Measurements from ENCODE around the gene PLAGL2. TPM values are rescaled to one million over a fixed set of nuclear protein-coding genes. Genes with fewer than 3 reads are reported as not detected.
A peak's percentile ranks its signal among the peaks of the same experiment; 100 is the strongest.
"Not testable (repeated sequence)": the region's sequence is repeated elsewhere in the genome, so short reads cannot be mapped to it uniquely, and the experiment has no call there.

PLAGL2 gene
- total and polyA plus RNA-seq, 2 of the 8 experiments (the other 6 are each of a cell fraction or from before 2014, with no cell fraction given), result 20.6 to 25.4 TPM

DNA sequence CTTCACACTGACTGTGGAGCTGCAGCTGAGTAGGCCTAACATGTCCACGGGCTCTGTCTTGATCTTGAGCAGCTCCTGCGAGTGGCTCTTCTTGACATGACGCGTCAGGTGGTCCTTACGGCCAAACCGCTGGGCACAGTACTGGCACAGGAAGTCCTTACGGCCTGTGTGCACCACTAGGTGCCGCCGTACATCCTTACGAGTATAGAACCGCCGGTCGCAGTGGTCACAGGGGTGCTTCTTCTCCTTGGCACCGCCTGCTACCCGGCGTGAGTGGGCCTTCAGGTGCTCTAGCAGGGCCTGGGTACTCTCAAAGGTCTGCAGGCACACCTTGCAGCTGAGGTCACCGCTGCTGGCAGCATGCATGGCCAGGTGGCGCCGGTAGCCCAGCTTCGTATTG is 10.4 kb downstream of the PLAGL2 start:
- CTCF ChIA-PET (ENCODE audit: partially characterized antibody), result not testable (repeated sequence)
- POLR2A ChIA-PET (ENCODE audit: partially characterized antibody), result interaction anchor here (1.5 kb wide), 1 partner anchor 10 kb away, joined by 3 read pairs; no protein-coding TSS in a partner anchor
- peaks cover 14 to 18% of the 10 kb centered on the region in 2 experiments for H4K20me1 ChIP-seq (replicated peaks in 1 of 2; ENCODE audit: control insufficient read depth in 1 of 2, insufficient read depth in 2 of 2, low read length in 2 of 2)

More for the DNA sequence above, 10.4 kb downstream of the PLAGL2 start:
- H3K27me3 ChIP-seq (replicated peaks in 1 of 4; ENCODE audit: control insufficient read depth in 3 of 4, extremely low read depth in 1 of 4, insufficient read depth in 3 of 4, low read length in 3 of 4); H2BK120ac ChIP-seq (replicated peaks; ENCODE audit: low read depth, low read length); H2BK15ac ChIP-seq (ENCODE audit: low read length); H3K23me2 ChIP-seq (ENCODE audit: low read depth, low read length); DNase-seq (ENCODE audit: low read depth in 1 of 2, low spot score in 2 of 2); H3K4me2 ChIP-seq (ENCODE audit: insufficient read depth in 1 of 2, low read depth in 2 of 2, low read length in 2 of 2); H3K79me1 ChIP-seq (ENCODE audit: low read depth, low read length); H3K4ac ChIP-seq (replicated peaks; ENCODE audit: insufficient read length, low read depth, low read length); H3K56ac ChIP-seq (replicated peaks; ENCODE audit: insufficient read length, low read depth, low read length); H3K4me3 ChIP-seq (ENCODE audit: extremely low read depth in 1 of 4, insufficient read depth in 2 of 4, low read depth in 3 of 4, low read length in 4 of 4); H2BK20ac ChIP-seq (ENCODE audit: low read length); H3K9me3 ChIP-seq (ENCODE audit: insufficient read depth in 2 of 2, low read depth in 1 of 2, low read length in 1 of 2); H3K27ac ChIP-seq (ENCODE audit: low read depth, low read length); H2AK5ac ChIP-seq (ENCODE audit: low read depth, low read length); H3K23ac ChIP-seq (ENCODE audit: insufficient read length); H2AFZ ChIP-seq (ENCODE audit: low read length); H3K18ac ChIP-seq (ENCODE audit: extremely low read depth, low read length); H3K4me1 ChIP-seq (replicated peaks in 1 of 4; ENCODE audit: control insufficient read depth in 3 of 4, insufficient read depth in 4 of 4, low read length in 3 of 4); H4K91ac ChIP-seq (replicated peaks; ENCODE audit: insufficient read length, low read length); H2BK5ac ChIP-seq (ENCODE audit: low read depth, low read length); H3K14ac ChIP-seq (ENCODE audit: insufficient read length); H4K8ac ChIP-seq (ENCODE audit: extremely low read depth, insufficient read depth, low read length); H4K5ac ChIP-seq (ENCODE audit: insufficient read length, low read depth, low read length); H3K9ac ChIP-seq (replicated peaks in 1 of 4; ENCODE audit: extremely low read depth in 1 of 4, low read depth in 3 of 4, low read length in 3 of 4); FAIRE-seq: not testable (repeated sequence)
- 92% methylated on average over 20 of the region's 20 CpGs; no CpG with 5 or more reads in 1 of the 2 experiments for WGBS, 2 experiments (ENCODE audit: extremely low coverage in 1 of 2, insufficient coverage in 1 of 2, insufficient read length in 1 of 2, insufficient replicate concordance in 2 of 2, low coverage in 1 of 2, low lambda C conversion rate in 2 of 2, missing lambda C conversion rate in 1 of 2)
- H3K36me3 ChIP-seq (ENCODE audit: control insufficient read depth in 2 of 4, insufficient read depth in 4 of 4, low read length in 3 of 4), result peaks cover 52 to 68% (median 57%) of the 10 kb centered on the region in 4 experiments
- H3K79me2 ChIP-seq (ENCODE audit: control insufficient read depth in 1 of 2, insufficient read depth in 2 of 2, low read length in 2 of 2), result peaks cover 0 to 25% of the 10 kb centered on the region in 2 experiments; a peak in 3 of 4 replicates
- H2BK12ac ChIP-seq (ENCODE audit: low read depth, low read length), result peak overlapping the region; percentile 39; the same call in 1 of the 2 replicates
- TF ChIP-seq RAD21 (IDR thresholded peaks at IDR 0.05 in 1 of 2, conservative IDR thresholded peaks at IDR 0.05 in 1 of 2; ENCODE audit: low read depth in 2 of 2, low read length in 2 of 2), result peak in 1 of 2 experiments; percentile 38; a peak in 2 of 4 replicates
- TF ChIP-seq, protein P1, sequence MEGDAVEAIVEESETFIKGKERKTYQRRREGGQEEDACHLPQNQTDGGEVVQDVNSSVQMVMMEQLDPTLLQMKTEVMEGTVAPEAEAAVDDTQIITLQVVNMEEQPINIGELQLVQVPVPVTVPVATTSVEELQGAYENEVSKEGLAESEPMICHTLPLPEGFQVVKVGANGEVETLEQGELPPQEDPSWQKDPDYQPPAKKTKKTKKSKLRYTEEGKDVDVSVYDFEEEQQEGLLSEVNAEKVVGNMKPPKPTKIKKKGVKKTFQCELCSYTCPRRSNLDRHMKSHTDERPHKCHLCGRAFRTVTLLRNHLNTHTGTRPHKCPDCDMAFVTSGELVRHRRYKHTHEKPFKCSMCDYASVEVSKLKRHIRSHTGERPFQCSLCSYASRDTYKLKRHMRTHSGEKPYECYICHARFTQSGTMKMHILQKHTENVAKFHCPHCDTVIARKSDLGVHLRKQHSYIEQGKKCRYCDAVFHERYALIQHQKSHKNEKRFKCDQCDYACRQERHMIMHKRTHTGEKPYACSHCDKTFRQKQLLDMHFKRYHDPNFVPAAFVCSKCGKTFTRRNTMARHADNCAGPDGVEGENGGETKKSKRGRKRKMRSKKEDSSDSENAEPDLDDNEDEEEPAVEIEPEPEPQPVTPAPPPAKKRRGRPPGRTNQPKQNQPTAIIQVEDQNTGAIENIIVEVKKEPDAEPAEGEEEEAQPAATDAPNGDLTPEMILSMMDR (IDR thresholded peaks at IDR 0.05; ENCODE audit: control extremely low read depth in 1 of 3, insufficient read depth in 1 of 3, low read depth in 1 of 3, low read length in 3 of 3), result peak; percentile 13 to 30 (median 14); a peak in 2 of 4 replicates

Measured in H1 (cell line).